Activated naive CD4-positive, alpha-beta T cell treated with anti-CD3 and anti-CD28 coated beads, Interleukin-2, amount 50 U/mL, for 16 hours (primary cell): ENCODE results near the gene CD109.
"Not testable (repeated sequence)": the region's sequence is repeated elsewhere in the genome, so short reads cannot be mapped to it uniquely, and the experiment has no call there.

ENCODE experiments used
- DNase-seq: peaks from one replicate; pipeline ENCODE4 v3.0.0-alpha.2; 2020

The CD109 gene

GRCh38 chr6:73796881-73797280, 100.9 kb downstream of the CD109 start:
- no peak for DNase-seq

- DNase-seq, result no peak
Measured at GRCh38 chr6:73797861-73798260, 101.9 kb downstream of the CD109 start.

GRCh38 chr6:73798592-73798991, 102.6 kb downstream of the CD109 start:
- no peak for DNase-seq

GRCh38 chr6:73800997-73801396, 105.0 kb downstream of the CD109 start:
- no peak for DNase-seq

GRCh38 chr6:73801652-73802268, 105.8 kb downstream of the CD109 start:
- no peak for DNase-seq

GRCh38 chr6:73802366-73802765, 106.4 kb downstream of the CD109 start:
- DNase-seq, result no peak

- DNase-seq, result no peak
Measured at GRCh38 chr6:73803562-73804241, 107.7 kb downstream of the CD109 start.

- not testable (repeated sequence) for DNase-seq
Measured at GRCh38 chr6:73805221-73805620, 109.2 kb downstream of the CD109 start.

- DNase-seq, result not testable (repeated sequence)
Measured at GRCh38 chr6:73805982-73806381, 110.0 kb downstream of the CD109 start.

- DNase-seq, result no peak
Measured at GRCh38 chr6:73811706-73812105, 115.7 kb downstream of the CD109 start.

- no peak for DNase-seq
Measured at GRCh38 chr6:73817253-73817652, 121.2 kb downstream of the CD109 start.

GRCh38 chr6:73823046-73823735, 127.2 kb downstream of the CD109 start:
- DNase-seq, result no peak

- no peak for DNase-seq
Measured at GRCh38 chr6:73823832-73824231, 127.8 kb downstream of the CD109 start.

GRCh38 chr6:73826571-73826970, 130.6 kb downstream of the CD109 start:
- DNase-seq, result no peak

- no peak for DNase-seq
Measured at GRCh38 chr6:73830119-73830518, 134.1 kb downstream of the CD109 start.

GRCh38 chr6:73832313-73832712, 136.3 kb downstream of the CD109 start:
- no peak for DNase-seq

GRCh38 chr6:73844696-73845095, 148.7 kb downstream of the CD109 start:
- DNase-seq, result not testable (repeated sequence)

GRCh38 chr6:73851048-73851447, 155.0 kb downstream of the CD109 start:
- DNase-seq, result not testable (repeated sequence)

GRCh38 chr6:73854998-73855718, 159.2 kb downstream of the CD109 start:
- DNase-seq, result no peak

GRCh38 chr6:73857341-73857890, 161.4 kb downstream of the CD109 start:
- no peak for DNase-seq

- no peak for DNase-seq
Measured at GRCh38 chr6:73858376-73858775, 162.4 kb downstream of the CD109 start.

- no peak for DNase-seq
Measured at GRCh38 chr6:73860303-73860702, 164.3 kb downstream of the CD109 start.

- no peak for DNase-seq
Measured at GRCh38 chr6:73866305-73866704, 170.3 kb downstream of the CD109 start.
